DMS53 treated with DMSO at 0.1 percent for 48 hours (cell line): ENCODE measurements around the gene CLSTN2.
"Not testable (repeated sequence)": the region's sequence is repeated elsewhere in the genome, so short reads cannot be mapped to it uniquely, and the experiment has no call there.

Source experiments
- DNase-seq: peaks from one replicate; lab custom pipeline; 2025; ENCODE audit not compliant: unreplicated experiment; lab: John Stamatoyannopoulos, UW

CLSTN2 gene

DNA sequence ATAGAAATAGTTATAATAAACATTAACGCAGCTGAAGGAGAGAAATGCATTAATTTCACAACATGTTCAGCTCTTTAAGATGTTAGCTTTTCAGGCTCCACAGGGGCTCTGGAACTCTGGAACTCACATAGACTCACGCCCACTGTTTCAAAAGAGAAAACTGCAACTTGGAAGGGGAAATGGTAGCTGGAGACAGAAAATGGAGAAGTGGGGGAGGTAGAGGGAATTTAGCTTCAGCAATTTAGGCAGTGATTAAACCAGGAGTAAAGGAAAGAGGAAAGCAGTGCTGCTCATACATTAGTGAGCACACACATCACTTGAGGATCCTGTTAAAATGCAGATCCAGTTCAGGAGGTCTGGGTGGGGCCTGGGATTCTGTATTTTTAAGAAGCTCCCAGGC lies 468.1 kb downstream of the CLSTN2 start:
- no peak for DNase-seq

DNA sequence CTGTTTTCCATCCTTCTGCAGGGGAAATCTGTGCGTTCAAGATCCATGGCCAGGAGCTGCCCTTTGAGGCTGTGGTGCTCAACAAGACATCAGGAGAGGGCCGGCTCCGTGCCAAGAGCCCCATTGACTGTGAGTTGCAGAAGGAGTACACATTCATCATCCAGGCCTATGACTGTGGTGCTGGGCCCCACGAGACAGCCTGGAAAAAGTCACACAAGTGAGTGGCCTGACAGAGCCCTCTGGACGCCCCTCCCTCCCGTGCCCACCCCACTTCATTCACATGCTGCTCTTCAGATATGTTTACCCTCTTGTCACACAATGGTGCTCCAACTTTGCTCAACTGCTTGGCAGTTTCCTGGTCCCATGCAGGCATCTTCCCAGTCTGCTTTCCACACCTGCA lies 468.6 kb downstream of the CLSTN2 start:
- no peak for DNase-seq

DNA sequence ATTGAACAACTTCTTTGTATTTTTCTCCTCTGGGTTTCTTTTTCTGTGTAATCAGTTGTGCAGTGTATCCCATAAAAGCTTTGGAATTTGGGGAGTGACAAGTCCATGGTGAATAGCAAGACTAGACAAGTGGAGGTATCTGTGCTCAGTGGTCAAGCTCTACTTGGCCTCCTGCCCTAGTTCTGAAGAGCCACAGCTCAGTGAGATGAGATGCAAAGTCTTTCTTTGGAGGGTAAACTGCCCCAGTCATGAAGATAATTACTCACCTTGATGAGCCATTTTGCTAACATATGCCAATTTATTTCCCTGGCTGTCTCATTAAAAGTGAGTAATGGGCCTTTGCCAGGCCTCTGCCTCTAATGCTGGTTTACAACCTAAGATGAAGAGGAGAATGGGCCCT lies 471.7 kb downstream of the CLSTN2 start:
- DNase-seq: no peak

DNA sequence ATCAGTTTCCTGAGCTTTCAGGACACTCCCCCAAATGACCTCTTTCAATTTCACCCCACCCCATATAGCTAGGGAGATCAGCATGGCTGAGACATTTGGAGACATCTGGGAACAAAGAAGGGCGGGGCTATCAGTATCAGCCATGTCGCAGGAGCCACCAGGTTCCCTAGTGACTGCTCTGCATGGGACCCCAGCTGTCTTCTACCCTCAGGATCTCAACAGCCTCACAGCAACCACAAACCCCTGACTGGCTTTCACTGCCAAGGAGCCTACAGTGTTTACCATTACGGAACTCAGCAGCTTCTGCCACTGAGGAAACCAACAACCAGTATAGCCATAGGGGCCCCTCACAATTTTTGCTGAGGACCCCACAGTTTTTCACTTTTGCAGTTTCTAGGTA lies 473.3 kb downstream of the CLSTN2 start:
- DNase-seq: no peak

DNA sequence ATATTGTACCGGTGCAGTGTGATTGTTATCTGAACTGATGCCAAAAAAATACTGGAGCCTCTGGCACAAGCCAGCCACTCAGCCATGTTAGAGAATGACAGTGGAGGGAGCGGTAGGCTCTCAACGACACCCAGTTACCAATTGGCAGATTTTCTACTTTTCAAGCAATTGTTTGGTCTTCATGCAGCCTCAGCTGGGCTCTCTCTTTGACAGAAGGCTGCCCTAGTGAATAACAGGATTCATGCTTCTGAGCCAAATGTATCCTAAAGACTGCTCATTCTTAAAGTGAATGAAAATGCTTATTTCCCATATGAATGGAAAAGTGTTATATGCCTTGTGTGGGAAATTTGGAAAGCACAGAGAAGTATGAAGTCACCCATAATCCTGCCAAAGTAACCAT lies 481.7 kb downstream of the CLSTN2 start:
- no peak for DNase-seq

DNA sequence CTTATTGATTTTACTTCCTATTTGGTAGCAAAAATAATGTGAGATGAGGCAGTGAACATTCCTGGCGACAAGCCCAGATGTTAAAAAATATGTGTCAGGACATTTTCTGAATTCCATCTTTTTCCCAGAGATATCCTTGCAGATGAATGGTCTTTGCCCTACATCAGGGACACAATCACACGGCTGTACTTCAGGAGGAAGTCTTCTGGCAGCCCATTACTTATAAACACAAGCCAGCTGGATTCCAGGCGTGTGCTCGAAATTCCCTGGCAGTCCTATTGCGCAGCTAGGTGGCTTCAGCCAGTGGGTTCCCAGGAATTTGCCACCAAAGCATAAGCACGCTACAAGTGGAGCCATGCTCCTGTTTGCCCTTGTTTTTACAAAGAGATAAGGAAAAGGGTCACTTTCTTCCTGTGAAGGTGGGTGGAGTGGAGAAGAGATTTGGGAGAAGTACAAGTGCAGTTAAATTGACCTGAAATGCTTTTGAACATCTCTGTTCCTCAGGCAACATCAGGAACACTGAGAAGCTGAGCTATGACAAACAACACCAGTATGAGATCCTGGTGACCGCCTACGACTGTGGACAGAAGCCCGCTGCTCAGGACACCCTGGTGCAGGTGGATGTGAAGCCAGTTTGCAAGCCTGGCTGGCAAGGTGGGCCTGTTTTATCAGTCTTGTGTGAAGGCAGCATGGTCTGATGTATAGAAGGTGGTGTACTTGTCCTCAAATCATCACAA lies 485.8 kb downstream of the CLSTN2 start:
- DNase-seq: no peak

DNA sequence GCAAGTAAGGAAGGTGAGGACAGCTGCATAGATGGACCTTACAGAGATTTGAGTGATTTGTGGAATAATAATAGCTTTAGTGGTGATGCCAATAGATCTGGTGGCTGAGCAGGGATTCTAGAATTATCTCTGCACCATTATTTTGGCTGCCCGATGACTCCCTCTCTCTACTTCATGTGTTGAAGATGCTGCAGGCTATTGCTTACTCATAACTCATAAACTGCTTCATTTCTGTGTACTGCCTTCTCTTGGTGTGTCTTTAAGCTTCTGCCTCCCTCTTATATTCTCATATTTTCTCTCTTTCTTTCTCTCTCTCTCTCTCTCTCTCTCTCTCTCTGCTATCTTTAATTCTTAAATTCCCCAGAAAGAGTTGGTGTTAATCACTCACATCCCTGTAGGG lies 486.9 kb downstream of the CLSTN2 start:
- no peak for DNase-seq

DNA sequence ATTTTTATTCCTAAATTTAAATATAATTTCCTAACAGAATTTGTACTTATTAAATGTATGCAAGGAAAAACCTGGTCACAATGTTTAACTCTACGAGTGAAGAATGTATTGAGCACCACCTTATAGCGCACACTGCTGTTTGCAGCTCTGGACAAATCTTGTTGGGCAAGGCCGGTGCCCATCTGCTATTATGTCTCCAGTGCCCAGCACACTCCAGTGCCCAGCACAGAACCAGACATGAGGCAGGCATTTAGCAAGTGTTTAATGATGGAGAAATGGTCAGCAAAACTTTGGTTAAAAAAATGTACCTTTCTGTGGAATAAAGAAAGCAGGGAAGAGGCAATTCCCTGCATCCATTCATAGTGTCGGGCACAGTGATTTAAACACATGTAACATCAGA lies 488.2 kb downstream of the CLSTN2 start:
- no peak for DNase-seq

DNA sequence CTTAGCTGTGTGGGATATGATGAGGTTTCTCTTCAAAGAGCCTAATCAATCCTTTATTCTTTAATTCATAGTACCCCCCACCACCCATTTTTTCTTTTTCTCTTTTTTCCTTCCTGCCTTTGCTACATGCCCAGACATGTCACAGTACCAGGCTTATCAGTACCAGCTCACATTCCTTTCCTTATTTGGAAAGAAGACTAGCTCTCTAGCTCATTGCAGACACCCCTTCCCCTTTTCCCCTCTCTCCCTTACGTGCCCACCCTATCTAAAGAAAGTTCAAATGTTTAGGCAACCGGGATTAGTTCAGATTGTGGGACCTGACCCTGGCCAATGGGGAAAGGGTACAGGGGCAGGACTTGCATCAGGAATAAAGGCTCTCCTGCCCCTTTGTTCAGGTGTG lies 488.6 kb downstream of the CLSTN2 start:
- not testable (repeated sequence) for DNase-seq

DNA sequence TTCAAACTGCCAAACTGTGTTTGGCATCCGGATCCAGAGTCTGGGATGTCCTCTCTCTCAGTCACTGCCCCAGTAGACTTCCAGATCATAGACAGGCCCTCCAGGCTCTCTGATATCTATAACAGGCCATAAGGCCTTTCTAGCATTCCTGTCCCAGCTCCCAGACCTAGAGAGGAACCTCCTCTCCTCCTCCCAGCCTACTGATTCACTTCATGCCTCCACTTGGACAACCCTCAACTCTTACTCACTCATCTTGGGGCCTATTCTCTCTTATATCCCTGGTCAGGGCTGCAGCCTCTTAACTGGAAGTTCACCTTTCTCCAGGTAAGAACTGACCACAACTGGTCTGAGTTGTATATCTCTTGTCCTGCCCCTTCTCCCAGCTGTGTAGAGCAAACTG lies 489.2 kb downstream of the CLSTN2 start:
- no peak for DNase-seq

DNA sequence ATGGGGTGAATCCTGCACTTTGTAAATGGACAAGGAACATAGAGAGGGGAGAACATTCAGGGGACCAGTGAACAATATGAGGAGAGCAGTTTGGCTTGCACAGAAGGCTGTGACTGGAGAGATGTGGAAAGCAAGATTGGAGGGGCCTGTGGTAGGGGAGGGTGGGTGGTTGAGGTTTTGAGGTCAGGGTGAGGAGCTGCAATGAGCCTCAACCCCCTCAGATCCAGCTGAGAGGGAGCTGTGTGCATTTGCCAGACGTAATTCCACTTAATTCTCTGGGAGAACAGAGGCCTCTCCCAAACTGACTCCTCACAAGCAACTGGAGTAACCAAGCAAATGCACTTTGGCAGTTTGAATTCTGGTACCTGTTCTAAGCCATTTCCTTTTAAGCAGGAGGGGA lies 489.7 kb downstream of the CLSTN2 start:
- no peak for DNase-seq

DNA sequence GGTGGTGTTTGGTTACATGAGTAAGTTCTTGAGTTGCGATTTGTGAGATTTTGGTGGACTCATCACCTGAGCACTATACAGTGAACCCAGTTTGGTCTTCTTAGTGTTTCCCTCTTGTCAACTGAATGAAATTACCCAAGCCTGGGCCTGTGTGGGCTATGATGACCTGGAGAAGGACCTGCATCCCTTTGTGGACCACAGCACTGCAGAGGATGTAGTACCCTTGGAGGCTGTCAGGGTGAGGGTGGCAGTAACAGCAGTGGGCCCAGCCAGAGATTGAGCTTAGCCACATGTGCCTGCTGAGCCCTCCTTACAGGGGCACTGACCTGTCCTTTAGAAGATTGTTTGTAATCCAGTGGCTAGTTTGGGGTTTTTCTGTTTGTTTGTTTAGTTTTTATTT lies 492.8 kb downstream of the CLSTN2 start:
- no peak for DNase-seq

DNA sequence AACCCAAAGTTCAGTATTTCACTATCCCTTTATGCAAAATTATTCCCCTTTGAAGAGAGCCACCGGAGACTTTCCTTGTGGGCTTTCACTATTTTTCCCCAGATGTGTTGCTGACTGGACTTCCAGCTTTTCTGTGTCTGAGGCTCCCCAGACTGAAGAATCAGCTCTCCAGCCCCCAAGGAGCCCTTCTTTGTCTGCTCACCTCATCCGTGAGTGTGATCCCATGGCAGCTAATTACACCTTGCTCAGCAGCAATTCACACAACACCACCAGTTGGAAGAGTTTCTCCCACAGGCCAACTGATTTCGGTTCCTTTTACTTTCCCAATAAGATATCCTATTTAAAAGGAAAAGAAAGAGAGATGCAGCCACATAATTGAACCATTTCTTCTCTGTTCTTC lies 493.4 kb downstream of the CLSTN2 start:
- no peak for DNase-seq

DNA sequence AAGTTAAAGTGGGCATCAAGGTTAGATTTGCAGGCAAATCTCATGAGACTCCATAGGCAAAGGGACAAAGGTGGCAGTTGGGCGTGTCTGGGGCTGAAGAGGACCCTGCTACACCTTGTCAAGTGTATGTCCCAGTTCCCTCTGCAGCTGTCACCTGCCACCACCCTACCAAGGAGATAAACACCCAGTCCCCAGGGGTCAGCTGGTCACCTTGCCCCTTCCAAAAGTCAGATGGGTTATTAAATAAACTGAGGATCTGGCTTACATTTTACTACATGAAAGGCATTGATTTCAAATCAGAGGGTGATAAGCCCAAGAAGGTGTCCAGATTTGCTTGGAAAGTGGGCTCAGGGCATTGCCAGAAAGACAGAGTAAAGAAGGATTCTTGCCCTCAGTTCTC lies 494.8 kb downstream of the CLSTN2 start:
- no peak for DNase-seq

DNA sequence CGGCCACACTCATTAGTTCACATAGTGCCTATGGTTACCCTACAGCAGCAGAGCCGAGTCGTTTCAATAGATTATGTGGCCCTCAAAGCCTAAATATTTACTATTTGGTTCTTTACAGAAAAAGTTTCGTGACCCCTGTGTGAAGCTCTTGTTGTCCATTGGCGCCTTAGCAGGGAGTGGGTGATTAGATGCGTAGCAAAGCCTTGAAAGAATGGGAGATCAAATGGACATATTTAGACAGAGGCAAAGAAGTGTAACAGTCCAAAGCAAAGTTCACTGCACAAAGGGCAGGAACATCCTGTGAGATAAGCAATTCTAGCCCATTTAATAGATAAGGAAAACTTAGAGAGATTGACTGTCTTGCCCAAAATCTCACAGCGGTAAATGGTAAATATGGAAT lies 495.5 kb downstream of the CLSTN2 start:
- no peak for DNase-seq

DNA sequence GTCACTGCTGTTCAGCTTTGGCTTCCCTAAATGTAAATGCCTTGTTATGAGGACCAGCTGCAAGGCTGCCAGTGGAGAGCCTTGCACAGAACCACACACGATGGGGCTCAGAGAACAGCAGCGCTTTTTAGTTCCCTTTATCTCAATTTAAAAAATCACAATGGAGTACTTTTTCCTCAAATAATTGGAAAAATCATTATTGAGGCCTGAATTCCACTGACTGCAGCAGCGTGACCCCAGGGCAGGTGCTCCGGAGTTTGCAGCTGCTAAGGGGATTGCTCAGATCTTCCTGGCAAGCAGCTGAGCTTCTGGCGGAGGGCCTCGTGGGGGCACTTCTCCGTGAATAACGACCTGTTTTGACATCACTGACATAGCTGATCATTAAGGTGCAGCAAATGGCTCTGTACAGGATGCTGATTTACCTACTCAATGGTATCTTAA lies 497.3 kb downstream of the CLSTN2 start:
- DNase-seq: no peak

DNA sequence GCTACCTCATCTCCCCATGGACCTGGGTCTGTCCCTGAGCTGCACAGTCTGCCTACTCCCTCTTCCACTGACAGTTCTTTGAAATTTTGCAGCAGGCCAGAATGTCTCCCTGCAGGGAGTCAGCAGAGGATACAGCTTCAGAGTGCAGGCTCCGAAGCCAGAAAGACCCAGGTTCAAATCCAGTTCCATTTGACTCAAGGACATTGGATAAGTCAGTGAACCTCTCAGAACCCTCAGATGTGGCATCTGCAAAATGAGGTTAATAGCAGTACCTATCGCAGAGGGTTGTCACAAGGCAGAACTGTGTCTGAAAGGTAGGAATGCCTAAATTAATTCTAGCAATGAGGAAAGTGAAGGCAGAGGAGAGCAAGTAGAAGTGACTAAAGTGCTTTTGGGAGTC lies 498.4 kb downstream of the CLSTN2 start:
- DNase-seq: no peak

DNA sequence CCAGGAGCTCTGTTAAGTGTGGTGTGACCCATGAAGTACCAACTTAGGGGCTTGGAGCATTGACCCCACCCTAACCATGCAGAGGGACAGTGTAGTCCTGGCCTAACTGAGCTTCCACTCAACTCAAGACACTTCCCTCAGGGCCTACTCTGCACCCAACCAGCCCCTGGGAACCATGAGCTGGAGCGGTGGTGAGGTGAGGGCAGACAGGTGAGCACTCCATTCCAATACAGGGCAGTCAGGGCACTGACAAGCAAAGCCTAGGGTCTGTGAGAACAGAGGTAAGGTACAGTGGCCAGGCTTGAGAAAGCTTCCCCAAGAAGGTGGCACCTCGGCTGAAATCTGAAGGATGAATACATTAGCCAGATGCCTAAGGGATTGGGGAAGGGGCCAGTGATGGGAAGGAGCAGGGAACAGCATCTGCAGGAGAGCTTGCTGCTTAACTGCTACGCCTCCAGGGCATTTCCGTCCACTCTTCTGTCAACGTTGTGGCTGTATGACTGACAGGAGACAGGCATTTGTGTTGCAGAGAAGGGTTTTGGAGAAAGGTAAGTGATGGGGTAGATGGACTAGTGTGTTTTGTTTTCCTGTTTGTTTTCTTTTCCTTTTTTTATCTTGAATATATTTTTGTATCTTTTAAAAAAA lies 499.4 kb downstream of the CLSTN2 start:
- no peak for DNase-seq

DNA sequence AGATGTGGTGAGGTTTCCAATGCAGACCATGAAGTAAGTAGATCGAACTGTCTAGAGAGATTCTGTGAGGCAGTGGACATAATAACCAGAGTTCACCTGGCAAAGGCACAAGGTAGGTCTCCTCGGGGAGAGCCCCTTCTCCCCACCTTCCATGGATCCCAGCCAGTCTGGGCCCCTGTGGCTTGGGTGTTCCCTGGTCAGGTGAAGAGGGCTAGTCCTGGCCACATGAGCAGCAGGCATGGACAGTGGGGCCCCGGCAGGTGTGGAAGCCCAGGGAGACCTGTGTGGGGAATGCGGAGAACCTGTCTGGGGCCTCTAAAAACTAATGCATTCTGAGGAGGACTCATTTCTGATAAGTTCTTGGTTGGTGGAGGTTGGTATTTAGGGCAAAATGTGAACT lies 501.4 kb downstream of the CLSTN2 start:
- DNase-seq: no peak

DNA sequence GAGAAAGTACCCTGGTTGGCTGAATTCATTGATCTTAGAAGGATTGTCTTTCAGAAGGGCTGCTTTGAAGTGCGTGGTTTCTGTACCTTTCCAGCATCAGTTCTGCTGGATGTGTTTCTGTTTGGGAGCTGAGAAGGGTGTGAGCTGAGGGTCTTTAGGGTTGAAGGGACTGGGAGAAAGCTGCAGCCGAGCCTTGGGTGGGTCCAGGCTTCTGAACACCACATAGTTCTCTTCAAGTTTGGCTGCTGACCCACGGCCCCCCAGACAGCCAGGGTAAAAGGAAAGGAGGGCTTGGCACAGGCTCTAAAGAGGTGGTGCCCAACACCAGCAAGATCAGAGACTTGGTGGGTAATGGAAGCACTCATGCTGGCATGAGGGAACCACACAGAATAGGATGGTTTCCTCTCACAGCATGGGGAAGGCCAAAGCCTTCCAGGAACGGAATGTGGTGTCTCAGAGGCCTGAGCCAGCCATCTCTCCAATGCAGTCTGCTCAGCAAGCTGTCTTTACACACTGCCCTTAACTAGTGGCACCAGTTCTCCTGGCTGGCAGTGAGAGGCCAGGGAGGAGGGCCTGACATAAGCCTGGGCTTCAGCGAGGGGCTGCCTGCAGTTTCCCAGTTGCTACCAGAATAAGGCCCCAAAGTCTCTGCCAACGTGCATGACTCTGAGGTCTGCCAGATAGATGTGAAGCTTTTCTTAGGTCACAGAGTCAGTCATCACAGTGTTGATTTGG lies 503.9 kb downstream of the CLSTN2 start:
- DNase-seq: no peak

DNA sequence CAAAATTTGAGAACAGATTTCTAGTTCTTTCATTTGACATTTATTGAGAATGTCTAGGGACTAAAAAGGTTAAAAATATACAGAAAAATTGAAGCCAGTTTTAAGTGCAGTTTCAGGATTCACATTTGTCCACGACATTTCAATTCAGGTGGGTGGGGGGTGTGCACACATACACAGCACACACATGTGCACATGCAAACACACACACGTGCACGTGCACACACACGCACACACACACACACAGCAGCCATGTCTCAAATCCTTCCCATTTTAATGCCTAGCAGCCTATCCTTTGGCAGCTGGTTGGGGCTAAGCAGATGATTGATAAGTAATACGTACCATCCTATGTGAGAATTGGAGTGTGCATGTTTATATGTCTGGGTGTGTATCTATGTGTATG lies 504.5 kb downstream of the CLSTN2 start:
- DNase-seq: no peak

DNA sequence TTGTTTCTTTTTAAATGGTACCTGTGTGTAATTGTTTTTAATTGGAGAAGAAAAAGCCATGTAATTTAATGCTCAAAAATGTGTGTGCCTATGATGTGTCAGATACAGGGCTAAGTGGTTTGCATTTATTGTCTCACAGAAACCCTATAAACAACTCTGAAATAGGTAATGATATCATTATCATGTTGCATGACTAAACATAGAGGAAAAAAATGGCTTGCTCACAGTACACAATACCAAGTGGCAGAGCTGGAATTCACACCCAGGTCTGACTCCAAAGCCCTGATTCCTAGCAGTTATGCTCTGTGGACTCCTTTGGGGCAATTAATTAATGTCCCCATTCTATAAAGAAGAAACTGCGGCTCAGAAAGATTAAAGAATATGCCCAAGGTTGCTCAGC lies 505.5 kb downstream of the CLSTN2 start:
- no peak for DNase-seq
